ENCODE data around the gene COG3.

Gene COG3

GRCh38 chr13:45448965-45449559, 15.7 kb upstream of the COG3 start:
- no peak for DNase-seq

- no peak for DNase-seq
These were observed 13.5 kb upstream of the COG3 start for GRCh38 chr13:45451282-45451681.

- no peak for DNase-seq
These were observed 10.5 kb upstream of the COG3 start for GRCh38 chr13:45454204-45454603.

- no peak for DNase-seq
These were observed 8.4 kb upstream of the COG3 start for GRCh38 chr13:45456196-45456972.

- peak; percentile 1 for DNase-seq
These were observed 525 bp upstream of the COG3 start for GRCh38 chr13:45464141-45464686.

GRCh38 chr13:45466359-45466758, 1.6 kb downstream of the COG3 start:
- no peak for DNase-seq

- no peak for DNase-seq
These were observed 3.9 kb downstream of the COG3 start for GRCh38 chr13:45468635-45469034.

- no peak for DNase-seq
These were observed 7.5 kb downstream of the COG3 start for GRCh38 chr13:45472171-45472705.

- peak; percentile 19 for DNase-seq
These were observed 8.9 kb downstream of the COG3 start for GRCh38 chr13:45473627-45474026.

GRCh38 chr13:45474584-45475454, 10.1 kb downstream of the COG3 start:
- no peak for DNase-seq

- DNase-seq = no peak
These were observed 14.9 kb downstream of the COG3 start for GRCh38 chr13:45479661-45480060.

GRCh38 chr13:45481688-45482087, 16.9 kb downstream of the COG3 start:
- DNase-seq = no peak

GRCh38 chr13:45482571-45483173, 17.9 kb downstream of the COG3 start:
- no peak for DNase-seq

- no peak for DNase-seq
These were observed 22.9 kb downstream of the COG3 start for GRCh38 chr13:45487604-45488003.

GRCh38 chr13:45490068-45490467, 25.3 kb downstream of the COG3 start:
- DNase-seq = peak; percentile 37

- no peak for DNase-seq
These were observed 27.8 kb downstream of the COG3 start for GRCh38 chr13:45492538-45492937.

GRCh38 chr13:45496942-45497341, 32.2 kb downstream of the COG3 start:
- DNase-seq = no peak

- DNase-seq = no peak
These were observed 35.9 kb downstream of the COG3 start for GRCh38 chr13:45500492-45501174.

- no peak for DNase-seq
These were observed 36.4 kb downstream of the COG3 start for GRCh38 chr13:45501175-45501526.

- DNase-seq = no peak
These were observed 38.9 kb downstream of the COG3 start for GRCh38 chr13:45503658-45504057.

GRCh38 chr13:45506811-45507210, 42.1 kb downstream of the COG3 start:
- DNase-seq = no peak

- DNase-seq = no peak
These were observed 44.0 kb downstream of the COG3 start for GRCh38 chr13:45508776-45509175.

All from CD4-positive, alpha-beta T cell treated with Interleukin-6 for 4 hours (primary cell).